H1 (cell line): ENCODE measurements around the gene MTURN. TPM values are rescaled to one million over a fixed set of nuclear protein-coding genes. Genes with fewer than 3 reads are reported as not detected.

ENCODE experiments used
- CTCF ChIA-PET: fragments of 300-600 bp; sonication (Branson Sonifier 250); formaldehyde crosslinking; loops from one replicate; lab custom pipeline; 2021; ENCODE audit not compliant: partially characterized antibody; lab: Charles Lee
- POLR2A ChIA-PET: fragments of 300-600 bp; sonication (Branson Sonifier 250); formaldehyde crosslinking; loops from one replicate; lab custom pipeline; 2021; ENCODE audit warnings: inconsistent platforms; ENCODE audit not compliant: partially characterized antibody; lab: Charles Lee
- DNase-seq, 2 experiments: peaks; one replicate each; pipeline versions ENCODE4 v3.0.0 to v3.0.0-alpha.2; 2010 to 2022; ENCODE audit warnings: low spot score in 2 of 2, low read depth in 1 of 2, mixed read lengths in 1 of 2
- FAIRE-seq: peaks from 2 replicates; lab custom pipeline; 2011; peaks lifted over from hg19 to GRCh38; lab: Jason Lieb, UNC
- H2AFZ ChIP-seq: 2 replicates; pipeline ENCODE4 v1.8.1; 2012; ENCODE audit warnings: low read length, inconsistent platforms
- H2AK5ac ChIP-seq: 2 replicates; pipeline ENCODE4 v1.6.1; 2013; ENCODE audit warnings: low read depth, low read length
- H2BK120ac ChIP-seq: replicated peaks from 2 replicates; pipeline ENCODE3; 2013; ENCODE audit warnings: low read depth, low read length, inconsistent platforms
- H2BK12ac ChIP-seq: 2 replicates; pipeline ENCODE4 v1.6.1; 2013; ENCODE audit warnings: low read depth, low read length
- H2BK15ac ChIP-seq: 2 replicates; pipeline ENCODE4 v1.6.1; 2013; ENCODE audit warnings: low read length
- H2BK20ac ChIP-seq: 2 replicates; pipeline ENCODE4 v1.6.1; 2013; ENCODE audit warnings: low read length
- H2BK5ac ChIP-seq: 2 replicates; pipeline ENCODE4 v1.6.1; 2013; ENCODE audit warnings: low read depth, low read length
- H3K14ac ChIP-seq: 2 replicates; pipeline ENCODE4 v1.6.1; 2013; ENCODE audit warnings: inconsistent platforms; ENCODE audit not compliant: insufficient read length
- H3K18ac ChIP-seq: 2 replicates; pipeline ENCODE4 v1.6.1; 2013; ENCODE audit warnings: low read length; ENCODE audit errors: extremely low read depth
- H3K23ac ChIP-seq: 2 replicates; pipeline ENCODE4 v1.6.1; 2013; ENCODE audit warnings: inconsistent platforms; ENCODE audit not compliant: insufficient read length
- H3K23me2 ChIP-seq: 2 replicates; pipeline ENCODE4 v1.6.1; 2013; ENCODE audit warnings: low read depth, low read length
- H3K27ac ChIP-seq: 2 replicates; pipeline ENCODE4 v1.6.1; 2011; ENCODE audit warnings: low read depth, low read length, inconsistent platforms
- H3K27me3 ChIP-seq, 4 experiments: replicated peaks in 1 of 4; 1 replicate in 1 of 4; 2 replicates in 3 of 4; pipeline versions ENCODE4 v1.6.1 to v1.8.1; 2011 to 2013; ENCODE audit warnings: low read length in 3 of 4, mild to moderate bottlenecking in 3 of 4, inconsistent platforms in 2 of 4, mixed read lengths in 2 of 4, moderate library complexity in 1 of 4; ENCODE audit not compliant: control insufficient read depth in 3 of 4, insufficient read depth in 3 of 4; ENCODE audit errors: extremely low read depth in 1 of 4
- H3K36me3 ChIP-seq, 4 experiments: 2 replicates each; pipeline versions ENCODE4 v1.6.1 to v1.8.1; 2011 to 2013; ENCODE audit warnings: mild to moderate bottlenecking in 4 of 4, low read length in 3 of 4, moderate library complexity in 2 of 4, control low read depth in 1 of 4, inconsistent platforms in 1 of 4; ENCODE audit not compliant: insufficient read depth in 4 of 4, control insufficient read depth in 2 of 4
- H3K4ac ChIP-seq: replicated peaks from 2 replicates; pipeline ENCODE3; 2013; ENCODE audit warnings: low read length, low read depth, mixed read lengths, inconsistent platforms; ENCODE audit not compliant: insufficient read length
- H3K4me1 ChIP-seq, 4 experiments: replicated peaks in 1 of 4; 1 replicate in 1 of 4; 2 replicates in 3 of 4; pipeline versions ENCODE4 v1.6.1 to v1.8.1; 2011 to 2013; ENCODE audit warnings: low read length in 3 of 4, inconsistent platforms in 2 of 4, mixed read lengths in 1 of 4; ENCODE audit not compliant: insufficient read depth in 4 of 4, control insufficient read depth in 3 of 4
- H3K4me2 ChIP-seq, 2 experiments: 2 replicates each; pipeline versions ENCODE4 v1.6.1 to v1.8.1; 2011 to 2013; ENCODE audit warnings: low read depth in 2 of 2, low read length in 2 of 2, control low read depth in 1 of 2, inconsistent platforms in 1 of 2, mild to moderate bottlenecking in 1 of 2; ENCODE audit not compliant: insufficient read depth in 1 of 2
- H3K4me3 ChIP-seq, 4 experiments: fragments of 200-600, 300-600 bp in 1 of 4; sonication (generic), shearing (Covaris generic), sonication (Bioruptor Twin) in 1 of 4; 2 replicates each; pipeline versions ENCODE4 v1.5.1 to v1.8.1; 2011 to 2016; ENCODE audit warnings: low read length in 4 of 4, low read depth in 3 of 4, control low read depth in 2 of 4, inconsistent platforms in 2 of 4, mild to moderate bottlenecking in 2 of 4, mixed read lengths in 1 of 4, moderate library complexity in 1 of 4; ENCODE audit not compliant: insufficient read depth in 2 of 4; ENCODE audit errors: extremely low read depth in 1 of 4
- H3K56ac ChIP-seq: replicated peaks from 2 replicates; pipeline ENCODE3; 2013; ENCODE audit warnings: low read depth, mild to moderate bottlenecking, mixed read lengths, low read length, inconsistent platforms; ENCODE audit not compliant: insufficient read length
- H3K79me1 ChIP-seq: 2 replicates; pipeline ENCODE4 v1.6.1; 2013; ENCODE audit warnings: low read depth, low read length, control low read depth
- H3K79me2 ChIP-seq, 2 experiments: 2 replicates each; pipeline versions ENCODE4 v1.6.1 to v1.8.1; 2012 to 2013; ENCODE audit warnings: low read length in 2 of 2, mild to moderate bottlenecking in 2 of 2, inconsistent platforms in 1 of 2; ENCODE audit not compliant: insufficient read depth in 2 of 2, control insufficient read depth in 1 of 2
- H3K9ac ChIP-seq, 4 experiments: replicated peaks in 1 of 4; 1 replicate in 1 of 4; 2 replicates in 3 of 4; pipeline versions ENCODE4 v1.6.1 to v1.8.1; 2011 to 2013; ENCODE audit warnings: low read depth in 3 of 4, low read length in 3 of 4, control low read depth in 2 of 4, mild to moderate bottlenecking in 2 of 4, moderate library complexity in 2 of 4, inconsistent platforms in 1 of 4; ENCODE audit errors: extremely low read depth in 1 of 4
- H3K9me3 ChIP-seq, 2 experiments: 2 replicates each; pipeline versions ENCODE4 v1.6.1 to v1.8.1; 2012 to 2013; ENCODE audit warnings: mild to moderate bottlenecking in 2 of 2, moderate library complexity in 2 of 2, control low read depth in 1 of 2, inconsistent platforms in 1 of 2, low read depth in 1 of 2, low read length in 1 of 2, mixed read lengths in 1 of 2; ENCODE audit not compliant: insufficient read depth in 2 of 2
- H4K20me1 ChIP-seq, 2 experiments: replicated peaks in 1 of 2; 2 replicates each; pipeline versions ENCODE3 to v1.8.1; 2011 to 2013; ENCODE audit warnings: inconsistent platforms in 2 of 2, low read length in 2 of 2, mild to moderate bottlenecking in 1 of 2; ENCODE audit not compliant: insufficient read depth in 2 of 2, control insufficient read depth in 1 of 2
- H4K5ac ChIP-seq: 2 replicates; pipeline ENCODE4 v1.6.1; 2013; ENCODE audit warnings: low read length, low read depth, mixed read lengths, inconsistent platforms; ENCODE audit not compliant: insufficient read length
- H4K8ac ChIP-seq: 2 replicates; pipeline ENCODE4 v1.8.0; 2013; ENCODE audit warnings: mild to moderate bottlenecking, moderate library complexity, low read length, inconsistent platforms; ENCODE audit not compliant: insufficient read depth; ENCODE audit errors: extremely low read depth
- H4K91ac ChIP-seq: replicated peaks from 2 replicates; pipeline ENCODE3; 2013; ENCODE audit warnings: low read length, mixed read lengths, inconsistent platforms; ENCODE audit not compliant: insufficient read length
- ASH2L ChIP-seq: fragments of 200-600, 300-600 bp; sonication (generic); IDR thresholded peaks from one replicate; pipeline ENCODE4 v1.7.1; 2017; ENCODE audit warnings: low read length
- BACH1 ChIP-seq: IDR thresholded peaks from 2 replicates; pipeline ENCODE4 v1.6.1; 2012; ENCODE audit warnings: low read length, improper control_type of control experiment
- BRCA1 ChIP-seq: IDR thresholded peaks from 2 replicates; pipeline ENCODE4 v1.6.1; 2012; ENCODE audit warnings: low read depth, low read length, improper control_type of control experiment
- CEBPB ChIP-seq: IDR thresholded peaks from 2 replicates; pipeline ENCODE4 v1.6.1; 2012; ENCODE audit warnings: low read depth, low read length
- RNF2 ChIP-seq: fragments of 200-900, 300-1000 bp; sonication (generic); IDR thresholded peaks from 2 replicates; pipeline ENCODE4 v1.7.1; 2016; ENCODE audit warnings: borderline replicate concordance, low read depth, mild to moderate bottlenecking, antibody characterized with exemption, low read length; ENCODE audit not compliant: poor library complexity, severe bottlenecking; ENCODE audit errors: missing control alignments
- RXRA ChIP-seq: IDR thresholded peaks from 2 replicates; pipeline ENCODE4 v1.6.1; 2011; ENCODE audit warnings: low read depth, mild to moderate bottlenecking, low read length, moderate library complexity; ENCODE audit not compliant: insufficient read depth
- SIN3A ChIP-seq, 2 experiments: IDR thresholded peaks in 1 of 2; conservative IDR thresholded peaks in 1 of 2; 2 replicates each; pipeline ENCODE4 v1.6.1; 2011 to 2012; ENCODE audit warnings: low read length in 2 of 2, improper control_type of control experiment in 1 of 2, low read depth in 1 of 2, mild to moderate bottlenecking in 1 of 2
- TAF1 ChIP-seq: IDR thresholded peaks from 2 replicates; pipeline ENCODE4 v1.6.1; 2011; ENCODE audit warnings: mild to moderate bottlenecking, low read depth, low read length
- TCF12 ChIP-seq: IDR thresholded peaks from 2 replicates; pipeline ENCODE4 v1.6.1; 2011; ENCODE audit warnings: low read depth, mild to moderate bottlenecking, low read length
- ZNF274 ChIP-seq: IDR thresholded peaks from 2 replicates; pipeline ENCODE4 v1.7.0; 2012; ENCODE audit warnings: low read length, borderline replicate concordance; ENCODE audit errors: extremely low read depth
- polyA plus RNA-seq, 7 experiments: library from polyadenylated mRNA; depleted of rRNA in 3 of 7; stranded (reverse) in 5 of 7; unstranded in 2 of 7; fragments of >200 nt in 5 of 7; fragments of 200-250 nt in 2 of 7; gene quantifications; 1 replicate in 5 of 7; 2 replicates in 1 of 7; 4 replicates in 1 of 7; pipeline versions ENCODE4 v1.2.1 to v1.2.3, GENCODE V29; 2011 to 2013; ENCODE audit warnings: missing spikeins in 2 of 7, mixed read lengths in 2 of 7
- total RNA-seq: library from RNA; stranded (reverse); fragmentation: NEBNext Ultra II Directional; extraction: Animal tissue kit (Norgen Biotek cat#: 25700); gene quantifications from 2 replicates; pipeline ENCODE4 v1.2.1, GENCODE V29; 2021
- TF ChIP-seq, protein P1 (sequence below): IDR thresholded peaks from 2 replicates; pipeline ENCODE4 v1.6.1; 2011; ENCODE audit warnings: low read depth, mild to moderate bottlenecking, low read length; ENCODE audit not compliant: insufficient read depth

The MTURN gene
- total and polyA plus RNA-seq, 2 of the 8 experiments (the other 6 are each of a cell fraction or from before 2014, with no cell fraction given): 2.6 to 5.8 TPM

DNA sequence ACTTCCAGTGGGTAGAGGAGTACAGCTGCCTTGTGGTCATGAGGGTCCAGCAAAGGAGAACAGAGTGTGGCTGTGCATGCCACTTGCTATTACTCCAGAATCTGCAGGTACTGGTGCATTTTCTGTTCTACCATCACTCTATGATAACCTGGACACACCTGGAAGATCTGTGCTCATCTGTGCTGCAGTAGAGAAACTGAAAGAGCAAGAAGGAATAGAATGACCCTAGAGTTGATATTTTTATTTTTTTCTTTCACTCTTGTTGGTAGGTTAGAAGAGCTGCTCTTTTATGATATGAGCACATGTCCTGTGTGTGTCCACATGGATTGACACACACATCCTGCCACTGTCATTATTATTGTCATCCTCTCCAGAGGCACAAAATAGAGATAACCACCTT, 48.3 kb upstream of the MTURN start:
- Histone ChIP-seq H3K9ac (no peak overlapping the region), H2AFZ (no peak overlapping the region), H3K79me2 (no peaks in the 10 kb centered on the region), H4K20me1 (peaks cover 0 to 3% of the 10 kb centered on the region in 2 experiments), H3K36me3 (peaks cover 0 to 3% (median 0%) of the 10 kb centered on the region in 4 experiments; a peak in 2 of 8 replicates), H3K4me3 (no peak overlapping the region), H3K18ac (no peak overlapping the region), H2BK15ac (no peak overlapping the region), H3K9me3 (no peaks in the 10 kb centered on the region), H3K14ac (no peak overlapping the region), H2BK120ac (no peak overlapping the region), H3K56ac (no peak overlapping the region), H2BK12ac (no peak overlapping the region), H4K91ac (no peak overlapping the region), H2AK5ac (no peak overlapping the region), H4K8ac (no peak overlapping the region), H3K4me2 (no peak overlapping the region), H3K79me1 (no peaks in the 10 kb centered on the region), H3K27me3 (no peaks in the 10 kb centered on the region), H3K23ac (no peak overlapping the region), H2BK5ac (no peak overlapping the region), H3K4me1 (peaks cover 0 to 2% (median under 1%) of the 10 kb centered on the region in 4 experiments; a peak in 1 of 7 replicates), H4K5ac (no peak overlapping the region), H2BK20ac (no peak overlapping the region), H3K4ac (no peak overlapping the region), H3K27ac (no peak overlapping the region), H3K23me2 (no peaks in the 10 kb centered on the region)
- POLR2A ChIA-PET: no interaction called here
- FAIRE-seq (no peak), DNase-seq (no peak)
- TF ChIP-seq ZNF274: no peak
- TF ChIP-seq BACH1: no peak
- TF ChIP-seq RNF2: no peak
- TF ChIP-seq SIN3A (conservative IDR thresholded peaks at IDR 0.05 in 1 of 2, IDR thresholded peaks at IDR 0.05 in 1 of 2; ENCODE audit: low read depth in 1 of 2, low read length in 2 of 2): no peak
- no peak for TF ChIP-seq ASH2L
- TF ChIP-seq, protein P1, sequence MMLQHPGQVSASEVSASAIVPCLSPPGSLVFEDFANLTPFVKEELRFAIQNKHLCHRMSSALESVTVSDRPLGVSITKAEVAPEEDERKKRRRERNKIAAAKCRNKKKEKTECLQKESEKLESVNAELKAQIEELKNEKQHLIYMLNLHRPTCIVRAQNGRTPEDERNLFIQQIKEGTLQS: no peak
- no peak for TF ChIP-seq TCF12
- TF ChIP-seq RXRA: no peak
- no peak for TF ChIP-seq BRCA1
- no peak for TF ChIP-seq CEBPB
- no peak for TF ChIP-seq TAF1
- CTCF ChIA-PET: interaction anchor here (0.7 to 4.7 kb wide), 4 partner anchors 12 to 451 kb away, joined by 3 to 17 read pairs (median 8); no protein-coding TSS in a partner anchor
